GM23338 (cell line): ENCODE data around the gene PRUNE1. TPM values are rescaled to one million over a fixed set of nuclear protein-coding genes. Genes with fewer than 3 reads are reported as not detected.

Experiments used
- ATAC-seq: fragments of 200-7000 bp; cut with Tn5 transposase; 3 replicates; pipeline ENCODE4 v1.9.1; 2020
- DNase-seq: peaks from one replicate; pipeline ENCODE4 v3.0.0-alpha.2; 2015; ENCODE audit warnings: low spot score
- H2AFZ ChIP-seq: fragments of 200-600 bp; sonication (generic); 2 replicates; pipeline ENCODE4 v1.8.0; 2016; ENCODE audit warnings: antibody characterized with exemption, mild to moderate bottlenecking, moderate library complexity
- H3F3A ChIP-seq: fragments of 200-600 bp; sonication (generic); replicated peaks from 2 replicates; pipeline ENCODE4 v1.8.0; 2017; ENCODE audit warnings: antibody characterized with exemption, mixed run types, low read depth
- H3K27ac ChIP-seq: fragments of 200-600 bp; sonication (generic); 2 replicates; pipeline ENCODE4 v1.6.1; 2016; ENCODE audit warnings: low read depth
- H3K27me3 ChIP-seq: fragments of 200-600 bp; sonication (generic); 2 replicates; pipeline ENCODE4 v1.8.0; 2016; ENCODE audit warnings: mild to moderate bottlenecking, mixed run types, moderate library complexity; ENCODE audit not compliant: insufficient read depth
- H3K36me3 ChIP-seq: fragments of 200-600 bp; sonication (generic); 2 replicates; pipeline ENCODE4 v1.8.0; 2016; ENCODE audit warnings: mild to moderate bottlenecking; ENCODE audit not compliant: insufficient read depth
- H3K4me1 ChIP-seq: fragments of 200-600 bp; sonication (generic); 2 replicates; pipeline ENCODE4 v1.8.0; 2016; ENCODE audit warnings: mild to moderate bottlenecking, moderate library complexity; ENCODE audit not compliant: insufficient read depth
- H3K4me2 ChIP-seq: fragments of 200-600 bp; sonication (generic); 2 replicates; pipeline ENCODE4 v1.7.1; 2017; ENCODE audit warnings: mixed run types
- H3K4me3 ChIP-seq: fragments of 200-600 bp; sonication (generic); 2 replicates; pipeline ENCODE4 v1.6.1; 2016; ENCODE audit warnings: mixed run types
- H3K79me2 ChIP-seq: fragments of 200-600 bp; sonication (generic); replicated peaks from 2 replicates; pipeline ENCODE4 v1.8.0; 2017; ENCODE audit warnings: mild to moderate bottlenecking; ENCODE audit not compliant: insufficient read depth
- H3K9me2 ChIP-seq: fragments of 200-600 bp; sonication (generic); 2 replicates; pipeline ENCODE4 v1.8.0; 2017; ENCODE audit not compliant: insufficient read depth
- H4K20me1 ChIP-seq: fragments of 200-600 bp; sonication (generic); replicated peaks from 2 replicates; pipeline ENCODE4 v1.8.0; 2017; ENCODE audit warnings: mild to moderate bottlenecking; ENCODE audit not compliant: insufficient read depth
- H3K27ac Mint-ChIP-seq: 2 replicates; pipeline ENCODE4 v1.8.0; 2020; ENCODE audit warnings: inconsistent platforms, mild to moderate bottlenecking, moderate library complexity, mixed read lengths
- H3K27me3 Mint-ChIP-seq: 3 replicates; pipeline ENCODE4 v1.8.0; 2022; ENCODE audit warnings: low read depth, mild to moderate bottlenecking, moderate library complexity, mixed read lengths, inconsistent platforms; ENCODE audit not compliant: insufficient read depth, poor library complexity
- H3K36me3 Mint-ChIP-seq: 3 replicates; pipeline ENCODE4 v1.8.0; 2021; ENCODE audit warnings: low read depth, mild to moderate bottlenecking, inconsistent platforms, moderate library complexity, mixed read lengths
- H3K4me1 Mint-ChIP-seq: 3 replicates; pipeline ENCODE4 v1.8.0; 2020; ENCODE audit warnings: mild to moderate bottlenecking, inconsistent platforms, mixed read lengths
- H3K4me3 Mint-ChIP-seq: 3 replicates; pipeline ENCODE4 v1.8.0; 2021; ENCODE audit warnings: moderate library complexity, mild to moderate bottlenecking, inconsistent platforms, mixed read lengths
- H3K9me3 Mint-ChIP-seq: 3 replicates; pipeline ENCODE4 v1.8.0; 2020; ENCODE audit warnings: moderate library complexity, mild to moderate bottlenecking, inconsistent platforms, mixed read lengths
- CREB1 ChIP-seq: fragments of 250-450 bp; sonication (Bioruptor Pico); IDR thresholded peaks from 2 replicates; pipeline ENCODE4 v1.5.0; 2020; ENCODE audit warnings: low read depth, mild to moderate bottlenecking, moderate library complexity
- EZH2 ChIP-seq: fragments of 200-600 bp; sonication (generic); IDR thresholded peaks from one replicate; pipeline ENCODE4 v1.8.0; 2017; ENCODE audit warnings: antibody characterized with exemption, mild to moderate bottlenecking, low read depth; ENCODE audit not compliant: unreplicated experiment
- EZH2phosphoT487 ChIP-seq: fragments of 200-600 bp; sonication (generic); IDR thresholded peaks from one replicate; pipeline ENCODE4 v1.8.1; 2018; ENCODE audit warnings: antibody characterized with exemption; ENCODE audit not compliant: unreplicated experiment
- NANOG ChIP-seq: IDR thresholded peaks from 2 replicates; pipeline ENCODE4 v1.6.1; 2016; ENCODE audit warnings: antibody characterized with exemption, borderline replicate concordance
- STAT1 ChIP-seq: IDR thresholded peaks from one replicate; pipeline ENCODE4 v1.6.1; 2016; ENCODE audit warnings: antibody characterized with exemption; ENCODE audit not compliant: unreplicated experiment
- ZNF114 ChIP-seq: fragments of 250-450 bp; sonication (Bioruptor Pico); IDR thresholded peaks from 2 replicates; pipeline ENCODE4 v1.5.0; 2020; ENCODE audit warnings: mild to moderate bottlenecking, moderate library complexity
- ZNF331 ChIP-seq: fragments of 250-450 bp; sonication (Bioruptor Pico); IDR thresholded peaks from 2 replicates; pipeline ENCODE4 v1.5.0; 2020; ENCODE audit warnings: low read depth, mild to moderate bottlenecking, moderate library complexity
- polyA plus RNA-seq: library from polyadenylated mRNA; unstranded; fragments of >200 nt; fragmentation: Nextera tagmentation; extraction: Ambion mirVana; gene quantifications from 2 replicates; pipeline ENCODE4 v1.2.1, GENCODE V29; 2016
- total RNA-seq: library from RNA; depleted of rRNA; stranded (reverse); fragments of >200 nt; shearing (Covaris generic); gene quantifications from 2 replicates; pipeline ENCODE4 v1.2.3, GENCODE V29; 2014
- TF ChIP-seq, protein P1 (sequence below): fragments of 250-450 bp; sonication (Bioruptor Pico); IDR thresholded peaks from 2 replicates; pipeline ENCODE4 v1.5.0; 2020; ENCODE audit warnings: mild to moderate bottlenecking, moderate library complexity
- TF ChIP-seq, protein P2 (sequence below), 2 experiments: fragments of 200-600 bp in 1 of 2; sonication (generic) in 1 of 2; conservative IDR thresholded peaks; 2 replicates each; pipeline versions ENCODE4 v1.5.1 to v1.6.1; 2016 to 2017; ENCODE audit warnings: antibody characterized with exemption in 2 of 2, low read depth in 2 of 2, mild to moderate bottlenecking in 2 of 2, moderate library complexity in 1 of 2
- TF ChIP-seq, protein P3 (sequence below): IDR thresholded peaks from one replicate; pipeline ENCODE4 v1.6.1; 2018; ENCODE audit warnings: antibody characterized with exemption; ENCODE audit not compliant: unreplicated experiment
- TF ChIP-seq, protein P4 (sequence below): IDR thresholded peaks from 2 replicates; pipeline ENCODE4 v1.6.1; 2016; ENCODE audit warnings: antibody characterized with exemption

The PRUNE1 gene
- total and polyA plus RNA-seq, 2 experiments from 2014 or later = 14.7 to 33.2 TPM

DNA sequence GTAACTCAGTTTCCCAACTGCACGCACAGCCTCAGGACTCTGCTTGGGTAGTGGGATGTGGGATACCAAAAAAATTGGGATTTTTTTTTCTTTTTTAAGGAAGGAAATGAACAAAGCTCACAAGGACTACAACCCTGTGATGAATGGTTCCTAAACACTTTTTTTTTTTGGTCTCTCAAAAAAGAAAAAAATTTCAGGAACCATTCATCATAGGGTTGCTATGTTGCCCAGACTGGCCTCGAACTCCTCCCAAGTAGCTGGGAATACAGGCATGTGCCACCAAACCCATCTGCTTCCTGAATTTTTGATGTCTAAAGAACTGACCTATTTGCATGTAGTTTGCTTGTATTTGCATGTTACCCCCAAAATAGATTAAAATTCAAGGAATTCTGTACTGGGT lies 8.3 kb upstream of the PRUNE1 start:
- Histone ChIP-seq H3K4me2 (no peak overlapping the region), H2AFZ (no peak overlapping the region), H3K36me3 (no peaks in the 10 kb centered on the region), H3K27ac (no peak overlapping the region), H3F3A (no peaks in the 10 kb centered on the region), H3K4me1 (peaks cover 3% of the 10 kb centered on the region; the same call in 1 of the 2 replicates), H3K27me3 (no peaks in the 10 kb centered on the region), H3K79me2 (no peaks in the 10 kb centered on the region), H3K4me3 (no peak overlapping the region), H4K20me1 (no peaks in the 10 kb centered on the region), H3K9me2 (no peaks in the 10 kb centered on the region)
- peaks cover 5% of the 10 kb centered on the region; the same call in 2 of the 3 replicates for H3K36me3 Mint-ChIP-seq
- peaks cover 11% of the 10 kb centered on the region for H3K4me1 Mint-ChIP-seq
- H3K27me3 Mint-ChIP-seq = peaks cover 14% of the 10 kb centered on the region
- TF ChIP-seq, protein P1, sequence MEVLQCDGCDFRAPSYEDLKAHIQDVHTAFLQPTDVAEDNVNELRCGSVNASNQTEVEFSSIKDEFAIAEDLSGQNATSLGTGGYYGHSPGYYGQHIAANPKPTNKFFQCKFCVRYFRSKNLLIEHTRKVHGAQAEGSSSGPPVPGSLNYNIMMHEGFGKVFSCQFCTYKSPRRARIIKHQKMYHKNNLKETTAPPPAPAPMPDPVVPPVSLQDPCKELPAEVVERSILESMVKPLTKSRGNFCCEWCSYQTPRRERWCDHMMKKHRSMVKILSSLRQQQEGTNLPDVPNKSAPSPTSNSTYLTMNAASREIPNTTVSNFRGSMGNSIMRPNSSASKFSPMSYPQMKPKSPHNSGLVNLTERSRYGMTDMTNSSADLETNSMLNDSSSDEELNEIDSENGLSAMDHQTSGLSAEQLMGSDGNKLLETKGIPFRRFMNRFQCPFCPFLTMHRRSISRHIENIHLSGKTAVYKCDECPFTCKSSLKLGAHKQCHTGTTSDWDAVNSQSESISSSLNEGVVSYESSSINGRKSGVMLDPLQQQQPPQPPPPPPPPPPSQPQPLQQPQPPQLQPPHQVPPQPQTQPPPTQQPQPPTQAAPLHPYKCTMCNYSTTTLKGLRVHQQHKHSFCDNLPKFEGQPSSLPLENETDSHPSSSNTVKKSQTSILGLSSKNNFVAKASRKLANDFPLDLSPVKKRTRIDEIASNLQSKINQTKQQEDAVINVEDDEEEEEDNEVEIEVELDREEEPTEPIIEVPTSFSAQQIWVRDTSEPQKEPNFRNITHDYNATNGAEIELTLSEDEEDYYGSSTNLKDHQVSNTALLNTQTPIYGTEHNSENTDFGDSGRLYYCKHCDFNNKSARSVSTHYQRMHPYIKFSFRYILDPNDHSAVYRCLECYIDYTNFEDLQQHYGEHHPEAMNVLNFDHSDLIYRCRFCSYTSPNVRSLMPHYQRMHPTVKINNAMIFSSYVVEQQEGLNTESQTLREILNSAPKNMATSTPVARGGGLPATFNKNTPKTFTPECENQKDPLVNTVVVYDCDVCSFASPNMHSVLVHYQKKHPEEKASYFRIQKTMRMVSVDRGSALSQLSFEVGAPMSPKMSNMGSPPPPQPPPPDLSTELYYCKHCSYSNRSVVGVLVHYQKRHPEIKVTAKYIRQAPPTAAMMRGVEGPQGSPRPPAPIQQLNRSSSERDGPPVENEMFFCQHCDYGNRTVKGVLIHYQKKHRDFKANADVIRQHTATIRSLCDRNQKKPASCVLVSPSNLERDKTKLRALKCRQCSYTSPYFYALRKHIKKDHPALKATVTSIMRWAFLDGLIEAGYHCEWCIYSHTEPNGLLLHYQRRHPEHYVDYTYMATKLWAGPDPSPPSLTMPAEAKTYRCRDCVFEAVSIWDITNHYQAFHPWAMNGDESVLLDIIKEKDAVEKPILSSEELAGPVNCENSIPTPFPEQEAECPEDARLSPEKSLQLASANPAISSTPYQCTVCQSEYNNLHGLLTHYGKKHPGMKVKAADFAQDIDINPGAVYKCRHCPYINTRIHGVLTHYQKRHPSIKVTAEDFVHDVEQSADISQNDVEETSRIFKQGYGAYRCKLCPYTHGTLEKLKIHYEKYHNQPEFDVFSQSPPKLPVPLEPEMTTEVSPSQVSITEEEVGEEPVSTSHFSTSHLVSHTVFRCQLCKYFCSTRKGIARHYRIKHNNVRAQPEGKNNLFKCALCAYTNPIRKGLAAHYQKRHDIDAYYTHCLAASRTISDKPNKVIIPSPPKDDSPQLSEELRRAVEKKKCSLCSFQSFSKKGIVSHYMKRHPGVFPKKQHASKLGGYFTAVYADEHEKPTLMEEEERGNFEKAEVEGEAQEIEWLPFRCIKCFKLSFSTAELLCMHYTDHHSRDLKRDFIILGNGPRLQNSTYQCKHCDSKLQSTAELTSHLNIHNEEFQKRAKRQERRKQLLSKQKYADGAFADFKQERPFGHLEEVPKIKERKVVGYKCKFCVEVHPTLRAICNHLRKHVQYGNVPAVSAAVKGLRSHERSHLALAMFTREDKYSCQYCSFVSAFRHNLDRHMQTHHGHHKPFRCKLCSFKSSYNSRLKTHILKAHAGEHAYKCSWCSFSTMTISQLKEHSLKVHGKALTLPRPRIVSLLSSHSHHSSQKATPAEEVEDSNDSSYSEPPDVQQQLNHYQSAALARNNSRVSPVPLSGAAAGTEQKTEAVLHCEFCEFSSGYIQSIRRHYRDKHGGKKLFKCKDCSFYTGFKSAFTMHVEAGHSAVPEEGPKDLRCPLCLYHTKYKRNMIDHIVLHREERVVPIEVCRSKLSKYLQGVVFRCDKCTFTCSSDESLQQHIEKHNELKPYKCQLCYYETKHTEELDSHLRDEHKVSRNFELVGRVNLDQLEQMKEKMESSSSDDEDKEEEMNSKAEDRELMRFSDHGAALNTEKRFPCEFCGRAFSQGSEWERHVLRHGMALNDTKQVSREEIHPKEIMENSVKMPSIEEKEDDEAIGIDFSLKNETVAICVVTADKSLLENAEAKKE (CRISPR knock-in tag) = no peak
- TF ChIP-seq ZNF114 (CRISPR knock-in tag) = no peak
- no peak for TF ChIP-seq CREB1 (CRISPR knock-in tag)
- TF ChIP-seq, protein P2, sequence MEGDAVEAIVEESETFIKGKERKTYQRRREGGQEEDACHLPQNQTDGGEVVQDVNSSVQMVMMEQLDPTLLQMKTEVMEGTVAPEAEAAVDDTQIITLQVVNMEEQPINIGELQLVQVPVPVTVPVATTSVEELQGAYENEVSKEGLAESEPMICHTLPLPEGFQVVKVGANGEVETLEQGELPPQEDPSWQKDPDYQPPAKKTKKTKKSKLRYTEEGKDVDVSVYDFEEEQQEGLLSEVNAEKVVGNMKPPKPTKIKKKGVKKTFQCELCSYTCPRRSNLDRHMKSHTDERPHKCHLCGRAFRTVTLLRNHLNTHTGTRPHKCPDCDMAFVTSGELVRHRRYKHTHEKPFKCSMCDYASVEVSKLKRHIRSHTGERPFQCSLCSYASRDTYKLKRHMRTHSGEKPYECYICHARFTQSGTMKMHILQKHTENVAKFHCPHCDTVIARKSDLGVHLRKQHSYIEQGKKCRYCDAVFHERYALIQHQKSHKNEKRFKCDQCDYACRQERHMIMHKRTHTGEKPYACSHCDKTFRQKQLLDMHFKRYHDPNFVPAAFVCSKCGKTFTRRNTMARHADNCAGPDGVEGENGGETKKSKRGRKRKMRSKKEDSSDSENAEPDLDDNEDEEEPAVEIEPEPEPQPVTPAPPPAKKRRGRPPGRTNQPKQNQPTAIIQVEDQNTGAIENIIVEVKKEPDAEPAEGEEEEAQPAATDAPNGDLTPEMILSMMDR (conservative IDR thresholded peaks at IDR 0.05; ENCODE audit: low read depth in 2 of 2) = no peak
- TF ChIP-seq, protein P3, sequence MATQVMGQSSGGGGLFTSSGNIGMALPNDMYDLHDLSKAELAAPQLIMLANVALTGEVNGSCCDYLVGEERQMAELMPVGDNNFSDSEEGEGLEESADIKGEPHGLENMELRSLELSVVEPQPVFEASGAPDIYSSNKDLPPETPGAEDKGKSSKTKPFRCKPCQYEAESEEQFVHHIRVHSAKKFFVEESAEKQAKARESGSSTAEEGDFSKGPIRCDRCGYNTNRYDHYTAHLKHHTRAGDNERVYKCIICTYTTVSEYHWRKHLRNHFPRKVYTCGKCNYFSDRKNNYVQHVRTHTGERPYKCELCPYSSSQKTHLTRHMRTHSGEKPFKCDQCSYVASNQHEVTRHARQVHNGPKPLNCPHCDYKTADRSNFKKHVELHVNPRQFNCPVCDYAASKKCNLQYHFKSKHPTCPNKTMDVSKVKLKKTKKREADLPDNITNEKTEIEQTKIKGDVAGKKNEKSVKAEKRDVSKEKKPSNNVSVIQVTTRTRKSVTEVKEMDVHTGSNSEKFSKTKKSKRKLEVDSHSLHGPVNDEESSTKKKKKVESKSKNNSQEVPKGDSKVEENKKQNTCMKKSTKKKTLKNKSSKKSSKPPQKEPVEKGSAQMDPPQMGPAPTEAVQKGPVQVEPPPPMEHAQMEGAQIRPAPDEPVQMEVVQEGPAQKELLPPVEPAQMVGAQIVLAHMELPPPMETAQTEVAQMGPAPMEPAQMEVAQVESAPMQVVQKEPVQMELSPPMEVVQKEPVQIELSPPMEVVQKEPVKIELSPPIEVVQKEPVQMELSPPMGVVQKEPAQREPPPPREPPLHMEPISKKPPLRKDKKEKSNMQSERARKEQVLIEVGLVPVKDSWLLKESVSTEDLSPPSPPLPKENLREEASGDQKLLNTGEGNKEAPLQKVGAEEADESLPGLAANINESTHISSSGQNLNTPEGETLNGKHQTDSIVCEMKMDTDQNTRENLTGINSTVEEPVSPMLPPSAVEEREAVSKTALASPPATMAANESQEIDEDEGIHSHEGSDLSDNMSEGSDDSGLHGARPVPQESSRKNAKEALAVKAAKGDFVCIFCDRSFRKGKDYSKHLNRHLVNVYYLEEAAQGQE = no peak
- TF ChIP-seq ZNF331 (CRISPR knock-in tag) = no peak
- no peak for TF ChIP-seq STAT1
- TF ChIP-seq, protein P4, sequence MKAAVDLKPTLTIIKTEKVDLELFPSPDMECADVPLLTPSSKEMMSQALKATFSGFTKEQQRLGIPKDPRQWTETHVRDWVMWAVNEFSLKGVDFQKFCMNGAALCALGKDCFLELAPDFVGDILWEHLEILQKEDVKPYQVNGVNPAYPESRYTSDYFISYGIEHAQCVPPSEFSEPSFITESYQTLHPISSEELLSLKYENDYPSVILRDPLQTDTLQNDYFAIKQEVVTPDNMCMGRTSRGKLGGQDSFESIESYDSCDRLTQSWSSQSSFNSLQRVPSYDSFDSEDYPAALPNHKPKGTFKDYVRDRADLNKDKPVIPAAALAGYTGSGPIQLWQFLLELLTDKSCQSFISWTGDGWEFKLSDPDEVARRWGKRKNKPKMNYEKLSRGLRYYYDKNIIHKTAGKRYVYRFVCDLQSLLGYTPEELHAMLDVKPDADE = no peak
- TF ChIP-seq EZH2 = no peak
- TF ChIP-seq NANOG = no peak
- no peak for TF ChIP-seq EZH2phosphoT487
- DNase-seq = no peak
- H3K4me3 Mint-ChIP-seq = no peak overlapping the region
- no peak overlapping the region for H3K27ac Mint-ChIP-seq
- no peaks in the 10 kb centered on the region for H3K9me3 Mint-ChIP-seq
- no peak for ATAC-seq
